ENCODE data around the gene TMOD3. TPM values are rescaled to one million over a fixed set of nuclear protein-coding genes. Genes with fewer than 3 reads are reported as not detected.

TMOD3 gene
- total RNA-seq, 1 donor from 2014 or later = 51.0 TPM

DNA sequence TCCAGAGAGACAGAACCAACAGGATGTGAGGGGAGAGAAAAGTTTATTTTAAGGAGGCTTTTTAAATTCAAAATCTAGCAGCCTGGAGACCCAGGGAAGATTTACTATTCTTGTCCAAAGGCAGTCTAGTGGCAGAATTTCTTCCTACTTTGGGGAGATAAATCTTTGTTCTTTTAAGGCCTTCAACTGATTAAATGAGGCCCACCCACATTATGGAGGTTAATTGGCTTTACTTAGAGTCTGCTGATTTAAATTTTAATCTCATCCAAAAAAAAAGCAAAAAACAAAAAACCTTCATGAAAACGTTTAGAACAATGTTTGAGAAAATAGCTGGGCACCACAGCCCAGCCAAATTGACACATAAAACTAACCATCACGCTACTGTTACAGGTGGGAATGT, 41.3 kb downstream of the TMOD3 start:
- DNase-seq (ENCODE audit: low spot score) = no peak
- Mint-ChIP-seq H3K27ac (ENCODE audit: unreplicated experiment) (no peak overlapping the region), H3K4me3 (ENCODE audit: unreplicated experiment) (no peak overlapping the region)

GRCh38 chr15:51874751-51875644, 45.5 kb downstream of the TMOD3 start:
- TF ChIP-seq CTCF (IDR thresholded peaks at IDR 0.05; ENCODE audit: unreplicated experiment) = no peak
- Mint-ChIP-seq H3K4me1 (ENCODE audit: unreplicated experiment) (no peaks in the 10 kb centered on the region), H3K27me3 (ENCODE audit: unreplicated experiment) (no peaks in the 10 kb centered on the region), H3K27ac (ENCODE audit: unreplicated experiment) (peak overlapping the region; percentile 58), H3K4me3 (ENCODE audit: unreplicated experiment) (no peak overlapping the region), H3K9me3 (ENCODE audit: unreplicated experiment) (peaks cover 4% of the 10 kb centered on the region), H3K36me3 (ENCODE audit: low read depth, unreplicated experiment) (peaks cover 15% of the 10 kb centered on the region)
- no peak for DNase-seq (ENCODE audit: low spot score)

More for the DNA sequence above, 41.3 kb downstream of the TMOD3 start:
- TF ChIP-seq CTCF (IDR thresholded peaks at IDR 0.05; ENCODE audit: unreplicated experiment) = no peak
- H3K4me1 Mint-ChIP-seq (ENCODE audit: unreplicated experiment) = no peaks in the 10 kb centered on the region
- H3K27me3 Mint-ChIP-seq (ENCODE audit: unreplicated experiment) = no peaks in the 10 kb centered on the region
- peaks cover 27% of the 10 kb centered on the region for H3K36me3 Mint-ChIP-seq (ENCODE audit: low read depth, unreplicated experiment)
- H3K9me3 Mint-ChIP-seq (ENCODE audit: unreplicated experiment) = peaks cover 4% of the 10 kb centered on the region

DNA sequence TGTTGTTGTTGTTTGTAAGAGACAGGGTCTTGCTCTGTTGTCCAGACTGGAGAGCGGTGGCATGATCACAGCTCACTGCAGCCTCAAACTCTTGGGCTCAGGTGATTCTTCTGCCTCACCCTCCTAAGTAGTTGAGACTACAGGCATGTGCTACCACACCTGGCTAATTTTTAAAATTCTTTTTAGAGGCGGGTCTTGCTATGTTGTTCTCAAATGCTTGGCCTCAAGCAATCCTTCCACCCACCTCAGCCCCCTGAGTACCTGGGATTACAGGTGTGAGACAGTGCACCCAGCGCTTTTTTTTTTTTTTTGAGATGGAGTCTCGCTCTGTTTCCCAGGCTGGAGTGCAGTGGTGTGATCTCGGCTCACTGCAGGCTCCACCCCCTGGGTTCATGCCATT, 46.7 kb downstream of the TMOD3 start:
- H3K27me3 Mint-ChIP-seq (ENCODE audit: unreplicated experiment) = no peaks in the 10 kb centered on the region
- peaks cover 8% of the 10 kb centered on the region for H3K36me3 Mint-ChIP-seq (ENCODE audit: low read depth, unreplicated experiment)
- H3K4me1 Mint-ChIP-seq (ENCODE audit: unreplicated experiment) = no peaks in the 10 kb centered on the region
- DNase-seq (ENCODE audit: low spot score) = no peak
- H3K27ac Mint-ChIP-seq (ENCODE audit: unreplicated experiment) = no peak overlapping the region
- no peak for TF ChIP-seq CTCF (IDR thresholded peaks at IDR 0.05; ENCODE audit: unreplicated experiment)
- H3K4me3 Mint-ChIP-seq (ENCODE audit: unreplicated experiment) = no peak overlapping the region
- H3K9me3 Mint-ChIP-seq (ENCODE audit: unreplicated experiment) = peaks cover 4% of the 10 kb centered on the region

GRCh38 chr15:51878446-51879386, 49.3 kb downstream of the TMOD3 start:
- Mint-ChIP-seq H3K9me3 (ENCODE audit: unreplicated experiment) (no peaks in the 10 kb centered on the region), H3K4me3 (ENCODE audit: unreplicated experiment) (no peak overlapping the region), H3K27me3 (ENCODE audit: unreplicated experiment) (no peaks in the 10 kb centered on the region), H3K27ac (ENCODE audit: unreplicated experiment) (peak overlapping the region; percentile 44), H3K36me3 (ENCODE audit: low read depth, unreplicated experiment) (peaks cover 4% of the 10 kb centered on the region), H3K4me1 (ENCODE audit: unreplicated experiment) (no peaks in the 10 kb centered on the region)
- no peak for TF ChIP-seq CTCF (IDR thresholded peaks at IDR 0.05; ENCODE audit: unreplicated experiment)
- DNase-seq (ENCODE audit: low spot score) = no peak

Data from endothelial cell (in vitro differentiated cells).